HG02763 (cell line): ENCODE data around the gene IGFL4.

Source experiments
- ATAC-seq: cut with Tn5 transposase; IDR thresholded peaks from one replicate; pipeline ENCODE4 v1.9.1; 2021; ENCODE audit warnings: mild to moderate bottlenecking, moderate library complexity; ENCODE audit not compliant: unreplicated experiment

The IGFL4 gene

DNA sequence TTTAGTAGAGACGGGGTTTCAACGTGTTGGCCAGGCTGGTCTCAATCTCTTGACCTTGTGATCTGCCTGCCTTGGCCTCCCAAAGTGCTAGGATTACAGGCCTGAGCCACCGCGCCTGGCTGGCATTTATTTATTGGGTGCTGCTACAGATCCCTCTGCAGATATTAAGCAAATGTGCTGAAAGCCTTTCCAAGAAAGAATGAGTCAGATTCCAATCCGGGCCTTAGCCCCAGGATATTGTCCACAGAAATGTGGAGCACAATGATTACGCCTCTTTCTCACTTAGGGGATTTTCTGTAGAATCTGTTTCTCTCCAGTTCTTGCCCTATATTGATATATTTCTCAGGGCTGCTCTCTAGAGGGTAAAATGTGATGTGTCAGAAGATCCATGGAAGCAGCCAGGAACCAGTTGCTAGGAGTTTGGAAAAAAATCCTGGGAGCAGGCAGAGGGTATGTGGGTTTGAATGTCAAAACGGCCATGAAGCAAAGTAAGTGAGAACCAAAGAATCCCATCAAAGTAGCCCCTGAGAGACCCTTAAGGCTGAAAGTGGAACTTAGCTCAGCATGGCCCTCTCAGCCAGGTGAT lies 24.8 kb upstream of the IGFL4 start:
- no peak for ATAC-seq

DNA sequence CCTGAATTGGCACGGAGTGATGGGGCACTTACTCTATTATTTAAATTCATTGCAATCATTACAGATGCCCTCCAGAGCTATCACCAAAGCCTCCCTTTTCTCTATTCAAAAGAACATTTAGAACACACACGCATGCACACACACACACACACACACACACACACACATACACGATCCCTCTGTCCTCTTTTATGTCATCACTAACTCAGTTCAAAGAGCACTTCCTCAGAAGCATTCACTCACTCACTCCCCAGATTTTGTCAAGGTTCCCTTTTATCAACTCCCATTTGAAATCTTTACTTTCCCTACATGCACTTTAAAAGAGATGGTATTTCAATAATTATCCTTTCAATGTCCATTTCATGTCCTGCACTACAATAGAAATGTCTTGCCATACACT lies 22.4 kb upstream of the IGFL4 start:
- no peak for ATAC-seq

DNA sequence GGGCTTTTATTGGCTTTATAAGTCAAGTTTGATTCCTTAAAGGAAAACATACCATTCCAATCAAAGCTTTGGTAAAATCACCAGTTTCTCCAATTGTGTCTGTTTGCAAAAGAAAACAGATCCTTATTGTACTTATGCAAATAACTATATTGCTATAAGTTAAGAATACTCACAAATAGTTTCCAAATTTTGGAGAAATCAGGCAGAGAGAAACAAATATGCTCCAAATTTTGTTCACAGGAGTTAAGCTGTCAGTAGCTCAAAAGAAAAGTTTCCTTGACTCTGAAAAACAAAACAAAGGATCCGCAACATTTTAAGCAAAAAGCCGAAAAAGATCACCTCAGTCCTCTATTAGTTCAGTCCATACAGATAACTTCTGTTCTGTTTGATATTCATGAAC lies 19.2 kb upstream of the IGFL4 start:
- ATAC-seq, result no peak

DNA sequence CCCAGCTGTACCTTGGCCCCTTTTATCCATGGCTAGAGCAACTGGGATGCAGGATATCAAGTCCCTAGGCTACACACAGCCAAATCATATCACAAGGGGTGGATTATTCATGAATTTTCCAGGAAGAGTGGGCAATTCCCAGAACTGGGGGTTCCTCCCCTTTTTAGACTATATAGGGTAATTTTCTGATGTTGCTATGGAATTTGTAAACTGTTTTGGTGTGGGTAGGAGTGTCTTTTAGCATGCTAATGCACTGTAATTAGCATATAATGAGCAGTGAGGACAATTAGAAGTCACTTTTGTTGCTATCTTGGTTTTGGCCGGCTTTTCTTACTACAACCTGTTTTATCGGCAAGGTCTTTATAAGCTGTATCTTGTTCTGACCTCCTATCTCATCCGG lies 18.0 kb upstream of the IGFL4 start:
- no peak for ATAC-seq

DNA sequence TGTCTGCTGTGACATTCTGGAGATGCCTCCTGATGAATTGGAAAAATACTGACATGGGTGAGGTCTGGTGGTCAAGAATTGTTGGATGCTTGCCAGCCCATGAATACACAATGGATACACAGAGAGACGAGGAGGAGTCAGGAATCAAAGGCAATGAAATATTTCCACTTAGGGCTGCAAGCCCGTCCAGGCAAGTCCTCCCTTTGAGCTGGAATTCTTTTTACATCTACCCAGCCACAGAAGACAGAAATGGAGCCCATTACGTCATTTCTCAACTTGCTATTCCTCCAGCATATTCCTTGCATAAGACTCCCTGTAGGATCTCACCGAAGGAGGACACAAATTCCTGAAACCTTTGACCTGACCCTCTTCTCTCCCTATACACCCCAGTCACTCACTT lies 15.7 kb upstream of the IGFL4 start:
- ATAC-seq, result no peak

DNA sequence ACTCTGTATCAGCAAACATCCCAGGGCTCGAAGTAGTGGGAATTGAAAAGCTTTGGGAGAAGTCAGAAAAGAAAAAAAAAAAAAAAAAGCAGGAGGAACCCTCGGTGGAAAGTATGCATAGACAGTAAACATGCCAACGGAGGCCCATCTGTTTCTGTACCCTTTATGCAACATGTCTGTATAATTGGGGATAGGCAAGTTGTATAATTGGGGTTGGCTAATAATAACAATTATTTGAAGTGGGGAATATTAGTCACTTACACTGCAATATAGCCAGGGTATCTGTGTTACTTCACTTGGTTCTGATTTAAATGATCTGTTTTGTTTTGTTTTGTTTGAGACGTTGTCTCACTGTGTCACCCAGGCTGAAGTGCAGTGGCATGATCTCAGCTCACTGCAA lies 12.1 kb upstream of the IGFL4 start:
- no peak for ATAC-seq

DNA sequence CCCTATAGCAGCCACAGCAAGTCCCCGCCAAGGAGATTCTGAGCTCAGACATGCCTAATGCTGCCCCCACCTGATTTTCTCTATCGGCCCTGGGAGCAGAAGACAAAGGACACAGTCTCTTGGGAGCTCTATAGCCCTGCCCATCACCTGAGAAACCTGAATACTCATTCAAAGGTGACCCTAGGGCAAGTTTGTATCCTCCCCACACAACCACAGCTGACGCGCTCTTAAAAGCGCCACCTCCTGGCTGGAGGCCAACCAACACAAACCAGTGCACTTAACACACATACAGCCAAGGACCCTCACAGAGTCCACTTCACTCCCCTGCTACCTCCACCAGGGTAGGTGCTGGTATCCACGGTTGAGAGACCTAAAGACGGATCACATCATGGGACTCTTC lies 8.8 kb upstream of the IGFL4 start:
- ATAC-seq, result no peak

DNA sequence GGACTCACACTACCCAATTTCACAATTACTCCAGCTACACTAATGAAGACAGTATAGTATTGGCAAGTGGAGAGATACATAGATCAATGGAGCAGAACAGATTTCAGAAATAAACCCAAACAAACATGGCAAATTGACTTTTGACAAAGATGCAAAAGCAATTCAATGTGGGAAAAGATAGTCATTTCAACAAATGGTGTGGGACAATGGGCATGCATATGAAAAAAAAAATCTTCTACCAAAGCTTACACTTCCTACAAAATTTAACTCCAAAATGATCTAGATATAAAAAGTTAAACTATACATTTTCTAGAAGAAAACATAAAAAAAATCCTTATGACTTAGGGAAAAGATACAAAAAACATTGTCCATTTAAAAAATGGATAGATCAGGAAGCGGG lies 2.7 kb upstream of the IGFL4 start:
- no peak for ATAC-seq

DNA sequence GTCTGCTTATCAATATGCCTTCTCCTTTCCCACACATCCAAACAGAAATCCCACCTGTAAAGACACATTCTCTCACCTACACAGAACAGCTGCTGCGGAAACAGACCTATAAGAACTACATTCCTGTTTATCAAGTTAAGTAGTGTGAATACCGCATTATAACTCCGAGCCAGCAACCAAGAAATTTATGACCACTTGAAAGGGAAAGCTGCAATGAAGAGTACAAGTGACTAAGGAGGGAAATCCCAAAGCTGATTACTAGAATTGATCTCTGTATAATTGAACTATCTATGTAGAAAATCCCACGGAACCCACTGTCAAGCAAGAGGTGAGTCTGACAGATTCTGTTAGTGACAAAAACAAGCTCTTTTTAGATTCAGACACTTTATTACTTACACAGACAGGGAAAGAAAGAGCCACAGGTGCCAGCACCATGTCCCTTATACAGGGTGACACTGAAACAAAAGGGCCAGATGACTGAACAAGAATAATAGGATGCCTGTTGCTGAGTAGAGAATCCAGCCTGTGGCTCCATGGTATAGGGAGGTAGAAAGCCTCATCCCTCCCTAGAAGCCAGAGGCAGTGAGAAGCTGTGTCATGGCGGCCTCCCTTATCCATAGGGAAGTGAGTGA lies 1.6 kb upstream of the IGFL4 start:
- ATAC-seq, result no peak

DNA sequence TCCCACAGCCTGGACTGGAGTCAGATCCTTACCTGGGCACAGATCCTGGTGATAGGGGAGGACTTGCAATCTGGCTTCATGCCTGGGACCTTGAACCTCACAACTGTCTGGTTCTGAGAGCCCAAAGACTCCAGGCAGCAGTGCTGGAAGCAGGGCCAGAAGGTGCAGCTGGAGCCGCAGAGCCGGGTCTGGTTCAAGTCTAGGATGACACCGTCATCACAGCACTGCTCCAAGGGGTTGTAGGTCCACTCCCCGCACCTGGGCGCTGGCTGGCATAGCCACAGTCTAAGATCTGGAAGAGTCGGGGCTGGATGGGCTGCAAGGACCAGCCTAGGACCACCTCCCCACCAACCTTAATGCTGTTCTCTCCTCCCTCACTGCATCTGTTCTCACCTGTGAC lies 677 bp downstream of the IGFL4 start:
- ATAC-seq, result no peak

DNA sequence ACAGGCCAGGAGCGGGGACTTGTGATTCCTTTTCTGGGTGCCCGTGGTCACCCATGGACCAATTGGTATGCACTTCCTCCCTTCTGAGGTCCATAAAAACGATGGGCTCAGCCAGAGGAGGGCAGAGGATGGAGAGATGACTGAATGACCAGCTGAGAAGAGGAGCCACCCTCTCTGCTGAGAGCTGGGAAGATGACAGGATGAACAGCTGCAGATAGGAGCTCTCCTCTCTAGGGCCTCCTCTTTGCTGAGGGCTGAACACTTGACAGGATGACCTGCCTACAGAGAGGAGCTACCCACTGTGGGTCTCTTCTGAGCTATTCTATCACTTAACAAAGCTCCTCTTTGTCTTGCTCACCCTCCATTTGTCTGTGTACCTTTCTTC lies 4.1 kb downstream of the IGFL4 start:
- ATAC-seq, result no peak

DNA sequence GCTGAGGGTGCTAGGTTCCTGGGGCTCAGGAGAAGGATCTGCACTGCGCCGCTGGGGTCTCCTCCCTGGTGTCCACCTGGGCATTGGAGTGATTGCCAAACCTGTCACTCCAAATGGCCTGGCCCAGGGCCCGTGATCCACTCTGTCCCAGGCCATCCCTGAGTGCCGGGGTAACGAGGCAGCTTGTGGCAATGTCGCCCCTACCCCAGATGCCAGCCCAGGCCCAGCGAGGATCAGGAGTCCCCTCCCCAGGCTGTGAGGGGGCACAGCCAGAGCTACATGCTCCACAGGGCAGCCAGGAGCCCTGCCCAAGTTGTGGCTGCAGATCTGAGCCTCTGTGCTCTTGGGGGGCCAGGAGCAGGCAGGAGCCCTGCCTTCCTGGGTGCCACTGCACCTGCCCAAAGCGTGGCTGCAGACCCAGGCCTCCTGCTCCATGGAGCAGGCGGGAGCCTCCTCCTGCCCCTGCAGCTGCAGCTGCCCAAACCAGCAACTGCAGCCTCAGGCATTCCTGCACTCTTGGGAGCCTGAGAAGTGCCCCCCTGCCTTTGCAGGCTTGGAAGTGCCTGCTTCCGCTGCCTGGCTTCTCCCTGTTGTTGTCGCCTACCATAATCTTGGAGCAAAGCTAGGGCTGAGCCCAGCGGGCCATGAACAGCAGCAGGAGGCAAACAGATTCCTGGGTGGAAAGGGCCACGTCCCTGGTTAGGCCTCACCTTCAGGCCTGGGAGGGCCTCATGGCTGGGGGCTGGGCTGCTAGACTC lies 4.6 kb downstream of the IGFL4 start:
- ATAC-seq, result no peak

DNA sequence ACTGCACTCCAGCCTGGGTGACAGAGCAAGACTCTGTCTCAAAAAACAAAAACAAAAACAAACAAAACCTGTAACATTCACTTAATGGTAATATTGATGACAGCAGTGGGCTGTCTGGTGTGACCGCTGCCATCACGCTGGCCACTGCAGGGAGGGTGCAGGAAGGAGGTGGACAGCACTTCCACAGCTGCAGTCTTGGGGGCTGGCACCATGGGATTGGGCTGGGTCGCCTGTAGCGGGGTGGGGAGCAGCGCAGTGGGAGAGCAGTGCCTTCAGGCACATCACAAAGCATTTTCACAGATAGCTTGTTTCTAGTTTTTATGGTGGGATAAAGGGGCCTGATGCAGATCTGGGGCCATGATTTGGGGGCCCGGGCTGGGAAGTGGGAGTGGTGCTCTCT lies 5.3 kb downstream of the IGFL4 start:
- no peak for ATAC-seq

DNA sequence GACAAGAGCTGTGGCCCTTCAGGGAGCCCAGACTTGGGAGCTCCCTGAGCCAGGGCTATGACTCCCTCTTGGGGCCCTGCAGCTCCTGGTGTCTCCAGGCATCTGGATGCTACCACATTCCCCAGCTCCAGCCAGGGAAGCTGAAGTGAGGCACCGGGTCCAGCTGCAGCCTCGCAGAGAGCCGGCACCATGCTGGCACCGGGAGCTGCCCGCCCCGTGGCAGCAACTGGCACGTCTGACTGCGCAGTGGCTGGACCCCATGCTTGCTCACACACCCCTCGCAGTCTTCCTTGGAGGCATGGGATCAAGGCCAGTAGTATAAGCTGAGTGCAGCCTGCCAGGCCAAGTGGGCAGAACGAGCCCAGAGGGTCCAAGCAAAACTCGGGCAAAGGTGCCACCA lies 7.4 kb downstream of the IGFL4 start:
- ATAC-seq, result no peak

DNA sequence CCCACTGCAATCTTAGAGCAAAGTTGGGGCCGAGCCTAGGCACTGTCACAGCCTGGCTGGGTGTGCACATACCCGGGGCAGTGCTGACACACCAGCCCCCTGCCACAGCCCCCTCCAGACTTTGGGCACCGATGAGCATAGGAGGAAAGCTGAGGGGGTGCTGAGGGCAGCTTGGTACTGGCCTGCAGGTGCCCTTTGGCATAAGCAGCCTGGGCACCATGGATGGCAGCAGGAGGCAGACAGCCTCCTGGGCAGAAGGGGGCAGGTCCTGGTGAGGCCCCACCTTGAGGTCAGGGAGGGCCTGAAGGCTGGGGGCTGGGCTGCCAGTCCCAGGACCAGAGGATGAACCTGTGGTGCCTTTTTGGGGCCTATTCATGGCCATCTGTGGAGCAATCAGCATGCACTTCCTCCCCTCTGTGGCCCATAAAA lies 8.2 kb downstream of the IGFL4 start:
- ATAC-seq, result no peak

DNA sequence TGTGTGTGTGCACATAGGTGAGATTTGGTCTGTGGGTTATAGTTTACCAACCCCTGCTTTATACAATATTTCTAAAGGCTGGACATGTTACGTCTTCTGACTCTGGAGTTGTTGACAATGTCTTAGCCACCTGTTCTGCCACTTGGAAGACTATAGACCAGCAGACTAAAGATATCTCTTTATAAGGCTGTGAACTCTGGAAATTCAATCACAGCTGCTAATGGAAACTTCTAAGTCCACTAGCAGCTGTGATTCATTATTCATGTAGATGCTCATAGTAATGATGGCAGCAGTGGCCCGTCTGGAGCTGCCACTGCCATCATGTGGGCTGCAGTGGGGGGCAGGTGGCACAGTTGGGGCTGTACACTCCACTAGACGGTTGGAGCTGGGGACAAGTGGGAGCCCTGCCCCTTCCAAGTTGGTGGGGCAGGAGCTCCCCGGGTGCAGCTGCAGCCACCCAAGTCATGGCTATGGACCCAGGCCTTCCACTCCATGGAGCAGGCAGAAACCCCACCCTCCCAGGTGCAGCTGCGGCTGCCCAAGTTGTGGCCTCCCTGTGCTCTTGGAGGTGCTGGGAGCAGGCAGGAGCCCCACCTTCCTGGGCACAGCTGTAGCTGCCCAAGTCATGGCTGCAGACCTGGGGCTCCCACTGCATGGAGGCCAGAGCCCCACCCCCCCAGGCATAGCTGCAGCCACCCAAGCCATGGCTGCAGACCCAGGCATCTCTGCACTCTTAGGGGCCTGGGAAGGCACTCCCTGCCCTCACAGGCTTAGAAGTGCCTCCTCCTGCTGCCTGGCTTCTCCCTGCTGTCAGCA lies 8.8 kb downstream of the IGFL4 start:
- ATAC-seq, result no peak

DNA sequence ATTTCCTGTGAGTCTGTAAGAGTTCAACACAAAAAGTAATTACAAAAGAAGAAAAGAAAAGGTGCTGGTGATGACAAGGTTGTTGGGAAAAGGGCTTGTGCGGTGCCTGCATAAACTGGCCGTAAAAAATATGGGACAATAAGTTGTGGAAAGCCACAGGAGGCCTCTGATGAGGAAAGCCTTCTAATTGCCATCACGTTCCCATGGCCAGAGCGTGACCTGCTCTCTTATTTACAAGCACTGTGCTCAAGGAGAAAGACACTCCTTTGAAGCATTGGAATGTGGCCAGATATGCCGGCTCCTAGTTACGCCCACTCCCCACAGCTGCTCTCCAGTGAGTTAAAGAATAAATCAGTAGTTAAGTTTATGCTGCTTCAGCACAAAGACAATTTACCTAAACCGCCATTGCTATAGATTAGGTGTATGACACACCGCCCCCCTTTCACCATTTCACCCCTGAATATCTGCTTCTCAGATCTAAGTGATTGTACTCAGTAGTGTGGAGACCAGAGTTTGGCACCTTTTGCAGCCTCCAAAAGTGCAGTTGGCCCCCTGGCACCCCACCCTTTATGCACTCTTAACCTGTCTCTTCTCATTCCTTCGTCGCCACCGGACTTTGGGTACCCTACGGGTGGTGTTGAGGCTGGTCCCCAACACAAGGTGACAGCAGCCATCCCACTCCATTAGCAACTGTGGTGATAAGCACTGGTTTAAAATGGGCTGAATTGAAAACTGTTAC lies 9.8 kb downstream of the IGFL4 start:
- ATAC-seq, result no peak

DNA sequence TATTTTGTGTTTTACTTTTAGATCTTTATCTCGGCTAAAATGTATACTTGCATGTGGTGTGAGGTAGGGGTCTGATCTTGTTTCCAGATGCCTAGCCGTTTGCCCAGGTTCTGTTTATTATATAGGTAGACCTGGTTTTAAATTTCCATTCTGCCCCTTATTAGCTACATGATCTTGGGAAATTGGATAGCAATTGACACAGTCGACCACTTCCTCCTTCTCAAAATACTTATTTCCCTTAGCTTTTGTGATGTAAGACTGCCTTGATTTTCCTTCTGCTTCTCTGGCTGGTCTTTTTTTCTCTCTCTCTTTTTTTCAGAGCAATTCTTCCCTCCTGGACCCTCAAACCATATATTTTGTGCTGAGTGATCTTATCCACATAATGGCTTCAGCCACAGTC lies 15.0 kb downstream of the IGFL4 start:
- ATAC-seq, result no peak

DNA sequence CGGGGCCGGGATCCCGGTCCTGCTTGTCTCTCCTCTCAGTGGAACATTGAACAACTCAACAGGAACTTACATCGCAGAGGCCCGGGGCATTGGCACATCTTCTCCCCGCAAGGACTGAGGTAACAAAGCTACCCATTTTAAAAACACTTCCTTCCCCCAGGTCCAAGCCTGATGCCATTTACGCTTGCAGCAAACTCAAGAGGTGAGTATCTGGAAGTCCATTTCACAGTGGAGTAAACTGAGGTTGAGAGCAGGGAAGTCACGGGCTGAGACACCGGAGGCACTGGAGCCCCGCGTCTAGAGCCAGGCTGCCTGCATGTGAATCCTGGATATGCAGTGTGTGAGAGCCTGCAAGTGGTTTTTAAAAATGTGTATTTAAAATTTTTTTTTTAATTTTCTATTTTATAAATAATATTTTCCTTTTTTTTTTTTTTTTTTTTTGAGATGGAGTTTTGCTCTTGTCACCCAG lies 17.5 kb downstream of the IGFL4 start:
- ATAC-seq, result no peak

DNA sequence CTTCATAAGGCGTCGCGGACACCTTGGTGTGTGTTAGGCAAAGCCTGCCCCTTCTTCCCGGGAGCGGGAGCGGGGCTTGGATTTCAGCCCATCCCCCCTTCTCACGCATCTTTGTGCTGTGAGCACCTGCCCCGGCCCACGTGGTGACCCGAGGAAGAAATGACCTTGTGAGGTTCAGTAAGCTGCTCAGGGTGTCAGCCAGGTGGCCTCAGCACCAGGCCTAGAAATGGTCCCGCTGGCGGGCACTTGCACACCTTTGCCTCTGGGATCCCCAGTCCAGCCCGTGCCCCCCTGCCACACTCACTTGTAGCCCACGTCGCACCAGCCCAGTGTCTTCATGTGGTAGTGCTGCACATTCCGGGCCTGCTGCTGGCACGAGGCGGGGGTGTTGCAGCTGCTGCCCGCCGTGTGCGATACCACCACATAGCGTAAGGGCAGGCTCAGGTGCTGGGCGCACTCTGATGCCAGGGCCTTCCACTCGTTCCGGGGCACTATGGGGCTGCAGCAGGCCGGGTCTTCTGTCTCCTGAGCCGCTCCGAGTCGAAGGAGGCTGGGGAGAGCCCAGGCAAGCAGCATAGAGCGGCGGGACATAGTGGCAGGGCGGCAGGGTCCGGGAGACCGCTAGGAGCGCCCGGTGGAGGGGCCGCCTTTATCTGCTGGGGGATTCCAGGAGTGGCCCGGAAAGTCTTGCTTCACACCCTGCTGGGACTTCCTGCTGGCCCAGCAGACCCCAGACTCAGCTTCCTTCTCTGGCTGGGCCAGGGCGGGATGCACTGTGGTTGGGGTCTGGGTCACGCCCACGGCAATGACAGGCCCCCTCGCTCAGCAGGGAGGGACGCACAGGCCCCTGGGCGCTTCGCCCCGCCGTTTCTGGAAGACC lies 18.1 kb downstream of the IGFL4 start, which contains the start of gene PGLYRP1:
PGLYRP1 (minus strand) TSS at position 623 of the 880 bp plus-strand sequence; CDS start at position 591, 32 bp downstream.
- ATAC-seq, result no peak
